ENCODE data around the gene FCHSD2. TPM values are rescaled to one million over a fixed set of nuclear protein-coding genes. Genes with fewer than 3 reads are reported as not detected.
A peak's percentile ranks its signal among the peaks of the same experiment; 100 is the strongest.

The FCHSD2 gene
- total and polyA plus RNA-seq, 2 of the 13 experiments (the other 11 are each of a cell fraction or from before 2014, with no cell fraction given): 20.5 to 24.8 TPM

GRCh38 chr11:73175551-73176144, 33.5 kb upstream of the FCHSD2 start (continued):
- TF ChIP-seq ZNF576 (CRISPR knock-in tag; IDR thresholded peaks at IDR 0.05) (no peak), NPAS2 (CRISPR knock-in tag; IDR thresholded peaks at IDR 0.05; ENCODE audit: borderline replicate concordance) (no peak), ZNF260 (CRISPR knock-in tag; IDR thresholded peaks at IDR 0.05; ENCODE audit: borderline replicate concordance, low read depth) (no peak), CENPBD1 (CRISPR knock-in tag; IDR thresholded peaks at IDR 0.05; ENCODE audit: borderline replicate concordance, low read depth) (no peak), ISX (CRISPR knock-in tag; conservative IDR thresholded peaks at IDR 0.05) (no peak), HNF4G (IDR thresholded peaks at IDR 0.05; ENCODE audit: borderline replicate concordance, low read depth, low read length) (peak; percentile 57; the same call in 1 of the 2 replicates), HNF4G (CRISPR knock-in tag; IDR thresholded peaks at IDR 0.05; ENCODE audit: borderline replicate concordance, low read depth) (no peak), ZFP36L2 (CRISPR knock-in tag; IDR thresholded peaks at IDR 0.05) (no peak), MLX (CRISPR knock-in tag; IDR thresholded peaks at IDR 0.05) (no peak), ATAD3A (CRISPR knock-in tag; IDR thresholded peaks at IDR 0.05) (no peak), ZBTB7B (CRISPR knock-in tag; IDR thresholded peaks at IDR 0.05) (no peak), ZNF724P (CRISPR knock-in tag; IDR thresholded peaks at IDR 0.05; ENCODE audit: borderline replicate concordance) (no peak), PPARG (CRISPR knock-in tag; conservative IDR thresholded peaks at IDR 0.05) (peak; percentile 61; the same call in 1 of the 2 replicates), HNRNPK (IDR thresholded peaks at IDR 0.05; ENCODE audit: low read depth, low read length, poor library complexity, severe bottlenecking) (no peak), TP53 (CRISPR knock-in tag; conservative IDR thresholded peaks at IDR 0.05) (no peak), ZNF468 (CRISPR knock-in tag; IDR thresholded peaks at IDR 0.05) (no peak), CCDC6 (CRISPR knock-in tag; IDR thresholded peaks at IDR 0.05) (no peak), SNAPC2 (CRISPR knock-in tag; IDR thresholded peaks at IDR 0.05) (no peak), SP1 (IDR thresholded peaks at IDR 0.05) (no peak), SP1 (CRISPR knock-in tag; IDR thresholded peaks at IDR 0.05) (no peak)
- TF ChIP-seq, protein P1, sequence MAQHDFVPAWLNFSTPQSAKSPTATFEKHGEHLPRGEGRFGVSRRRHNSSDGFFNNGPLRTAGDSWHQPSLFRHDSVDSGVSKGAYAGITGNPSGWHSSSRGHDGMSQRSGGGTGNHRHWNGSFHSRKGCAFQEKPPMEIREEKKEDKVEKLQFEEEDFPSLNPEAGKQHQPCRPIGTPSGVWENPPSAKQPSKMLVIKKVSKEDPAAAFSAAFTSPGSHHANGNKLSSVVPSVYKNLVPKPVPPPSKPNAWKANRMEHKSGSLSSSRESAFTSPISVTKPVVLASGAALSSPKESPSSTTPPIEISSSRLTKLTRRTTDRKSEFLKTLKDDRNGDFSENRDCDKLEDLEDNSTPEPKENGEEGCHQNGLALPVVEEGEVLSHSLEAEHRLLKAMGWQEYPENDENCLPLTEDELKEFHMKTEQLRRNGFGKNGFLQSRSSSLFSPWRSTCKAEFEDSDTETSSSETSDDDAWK (CRISPR knock-in tag; IDR thresholded peaks at IDR 0.05): no peak
- TF ChIP-seq, protein P2, sequence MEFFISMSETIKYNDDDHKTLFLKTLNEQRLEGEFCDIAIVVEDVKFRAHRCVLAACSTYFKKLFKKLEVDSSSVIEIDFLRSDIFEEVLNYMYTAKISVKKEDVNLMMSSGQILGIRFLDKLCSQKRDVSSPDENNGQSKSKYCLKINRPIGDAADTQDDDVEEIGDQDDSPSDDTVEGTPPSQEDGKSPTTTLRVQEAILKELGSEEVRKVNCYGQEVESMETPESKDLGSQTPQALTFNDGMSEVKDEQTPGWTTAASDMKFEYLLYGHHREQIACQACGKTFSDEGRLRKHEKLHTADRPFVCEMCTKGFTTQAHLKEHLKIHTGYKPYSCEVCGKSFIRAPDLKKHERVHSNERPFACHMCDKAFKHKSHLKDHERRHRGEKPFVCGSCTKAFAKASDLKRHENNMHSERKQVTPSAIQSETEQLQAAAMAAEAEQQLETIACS (CRISPR knock-in tag; IDR thresholded peaks at IDR 0.05): no peak
- TF ChIP-seq, protein P3, sequence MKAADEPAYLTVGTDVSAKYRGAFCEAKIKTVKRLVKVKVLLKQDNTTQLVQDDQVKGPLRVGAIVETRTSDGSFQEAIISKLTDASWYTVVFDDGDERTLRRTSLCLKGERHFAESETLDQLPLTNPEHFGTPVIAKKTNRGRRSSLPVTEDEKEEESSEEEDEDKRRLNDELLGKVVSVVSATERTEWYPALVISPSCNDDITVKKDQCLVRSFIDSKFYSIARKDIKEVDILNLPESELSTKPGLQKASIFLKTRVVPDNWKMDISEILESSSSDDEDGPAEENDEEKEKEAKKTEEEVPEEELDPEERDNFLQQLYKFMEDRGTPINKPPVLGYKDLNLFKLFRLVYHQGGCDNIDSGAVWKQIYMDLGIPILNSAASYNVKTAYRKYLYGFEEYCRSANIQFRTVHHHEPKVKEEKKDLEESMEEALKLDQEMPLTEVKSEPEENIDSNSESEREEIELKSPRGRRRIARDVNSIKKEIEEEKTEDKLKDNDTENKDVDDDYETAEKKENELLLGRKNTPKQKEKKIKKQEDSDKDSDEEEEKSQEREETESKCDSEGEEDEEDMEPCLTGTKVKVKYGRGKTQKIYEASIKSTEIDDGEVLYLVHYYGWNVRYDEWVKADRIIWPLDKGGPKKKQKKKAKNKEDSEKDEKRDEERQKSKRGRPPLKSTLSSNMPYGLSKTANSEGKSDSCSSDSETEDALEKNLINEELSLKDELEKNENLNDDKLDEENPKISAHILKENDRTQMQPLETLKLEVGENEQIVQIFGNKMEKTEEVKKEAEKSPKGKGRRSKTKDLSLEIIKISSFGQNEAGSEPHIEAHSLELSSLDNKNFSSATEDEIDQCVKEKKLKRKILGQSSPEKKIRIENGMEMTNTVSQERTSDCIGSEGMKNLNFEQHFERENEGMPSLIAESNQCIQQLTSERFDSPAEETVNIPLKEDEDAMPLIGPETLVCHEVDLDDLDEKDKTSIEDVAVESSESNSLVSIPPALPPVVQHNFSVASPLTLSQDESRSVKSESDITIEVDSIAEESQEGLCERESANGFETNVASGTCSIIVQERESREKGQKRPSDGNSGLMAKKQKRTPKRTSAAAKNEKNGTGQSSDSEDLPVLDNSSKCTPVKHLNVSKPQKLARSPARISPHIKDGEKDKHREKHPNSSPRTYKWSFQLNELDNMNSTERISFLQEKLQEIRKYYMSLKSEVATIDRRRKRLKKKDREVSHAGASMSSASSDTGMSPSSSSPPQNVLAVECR (CRISPR knock-in tag; IDR thresholded peaks at IDR 0.05; ENCODE audit: borderline replicate concordance): no peak; the same call in 1 of the 2 replicates
